ENCODE results near the gene CD200R1L.

GRCh38 chr3:112884678-112885290, 38.1 kb upstream of the CD200R1L start:
- TF ChIP-seq EZH2 (IDR thresholded peaks at IDR 0.05; ENCODE audit: low read depth, unreplicated experiment) (no peak), CTCF (conservative IDR thresholded peaks at IDR 0.05; ENCODE audit: low read depth in 2 of 2) (no peak), POLR2AphosphoS5 (IDR thresholded peaks at IDR 0.05; ENCODE audit: low read depth) (no peak), EZH2phosphoT487 (IDR thresholded peaks at IDR 0.05; ENCODE audit: unreplicated experiment) (no peak), JUNB (IDR thresholded peaks at IDR 0.05; ENCODE audit: unreplicated experiment) (no peak), REST (IDR thresholded peaks at IDR 0.05; ENCODE audit: unreplicated experiment) (no peak), ZNF114 (CRISPR knock-in tag; IDR thresholded peaks at IDR 0.05) (no peak)
